Body of pancreas (tissue), 4 donors: ENCODE results near the gene WASL.

Source experiments
- CTCF ChIP-seq, 7 experiments: fragments of 450-650 bp in 4 of 7; fragments of 200-600 bp in 3 of 7; sonication (generic) in 3 of 7; IDR thresholded peaks; one replicate each; pipeline ENCODE4 v1.5.1; 2016 to 2019; ENCODE audit warnings: antibody characterized with exemption in 7 of 7
- POLR2A ChIP-seq, 3 donors: fragments of 450-650 bp; IDR thresholded peaks; one replicate each; pipeline ENCODE4 v1.6.1; 2016; ENCODE audit warnings: antibody characterized with exemption in 3 of 3, mild to moderate bottlenecking in 2 of 3

- TF ChIP-seq CTCF (IDR thresholded peaks at IDR 0.05) (no peak), POLR2A (IDR thresholded peaks at IDR 0.05) (no peak)
These were observed 1.8 kb downstream of the WASL start for GRCh38 chr7:123746931-123747488.
